ENCODE data around the gene TIRAP.

TIRAP gene

GRCh38 chr11:126319374-126319740, 36.5 kb downstream of the TIRAP start:
- DNase-seq: no peak

- DNase-seq: no peak
These were observed 40.1 kb downstream of the TIRAP start for GRCh38 chr11:126322996-126323395.

DNA sequence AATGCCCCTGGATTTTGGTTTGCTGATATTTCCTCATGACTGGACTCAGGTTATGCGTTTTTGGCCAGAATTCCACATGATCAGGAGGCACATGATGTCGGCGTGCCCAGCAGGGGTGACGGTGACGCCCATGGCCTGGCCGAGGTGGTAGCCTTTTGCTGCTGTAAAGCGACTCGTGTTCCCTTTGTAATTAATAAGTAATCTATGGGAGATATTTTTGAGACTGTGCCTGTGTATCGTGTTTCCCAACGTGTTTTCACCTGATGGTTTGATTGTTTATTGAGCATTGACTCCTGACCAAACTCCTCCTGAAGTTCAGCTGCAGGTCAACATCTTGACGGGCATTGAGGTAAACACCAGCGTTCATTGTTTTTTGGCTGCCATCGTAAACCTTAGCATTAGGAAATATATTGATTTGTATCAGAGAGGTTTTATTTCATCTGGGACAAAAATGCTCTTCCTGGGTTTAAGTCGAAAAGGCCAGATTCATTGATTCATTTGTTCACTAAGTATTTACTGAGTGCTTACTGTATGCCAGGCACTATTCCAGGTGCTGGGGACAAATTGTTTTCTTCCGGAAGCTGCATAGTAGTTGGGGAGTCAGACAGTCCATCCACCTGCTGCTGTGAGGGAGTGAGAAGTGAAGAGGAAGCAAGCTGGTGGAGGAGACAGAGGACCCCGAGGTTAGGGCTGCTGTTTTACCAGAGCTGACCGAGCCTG, 44.5 kb downstream of the TIRAP start:
- no peak for DNase-seq

DNA sequence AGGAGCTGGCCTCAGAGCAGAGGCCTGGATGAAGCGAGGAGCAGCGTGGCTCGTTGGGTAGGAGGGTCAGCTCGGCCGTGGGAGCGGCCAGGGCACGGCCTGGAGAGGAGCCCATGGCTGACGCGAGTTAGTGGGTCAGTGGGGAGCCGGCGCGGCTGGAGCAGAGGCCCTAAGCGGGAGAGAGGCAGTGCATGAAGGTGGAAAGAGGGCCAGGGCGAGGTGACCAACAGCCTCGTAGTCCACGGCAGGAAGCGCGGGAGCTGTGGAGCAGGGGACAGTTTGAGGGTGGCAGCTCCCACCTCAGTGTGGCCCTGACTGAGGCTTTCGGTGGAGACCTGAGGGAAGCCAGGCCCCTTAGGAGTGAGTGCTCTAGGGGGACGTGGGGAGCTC, 45.1 kb downstream of the TIRAP start:
- DNase-seq: no peak

GRCh38 chr11:126328444-126328843, 45.6 kb downstream of the TIRAP start:
- no peak for DNase-seq

- DNase-seq: no peak
These were observed 46.2 kb downstream of the TIRAP start for GRCh38 chr11:126328938-126329643.

DNA sequence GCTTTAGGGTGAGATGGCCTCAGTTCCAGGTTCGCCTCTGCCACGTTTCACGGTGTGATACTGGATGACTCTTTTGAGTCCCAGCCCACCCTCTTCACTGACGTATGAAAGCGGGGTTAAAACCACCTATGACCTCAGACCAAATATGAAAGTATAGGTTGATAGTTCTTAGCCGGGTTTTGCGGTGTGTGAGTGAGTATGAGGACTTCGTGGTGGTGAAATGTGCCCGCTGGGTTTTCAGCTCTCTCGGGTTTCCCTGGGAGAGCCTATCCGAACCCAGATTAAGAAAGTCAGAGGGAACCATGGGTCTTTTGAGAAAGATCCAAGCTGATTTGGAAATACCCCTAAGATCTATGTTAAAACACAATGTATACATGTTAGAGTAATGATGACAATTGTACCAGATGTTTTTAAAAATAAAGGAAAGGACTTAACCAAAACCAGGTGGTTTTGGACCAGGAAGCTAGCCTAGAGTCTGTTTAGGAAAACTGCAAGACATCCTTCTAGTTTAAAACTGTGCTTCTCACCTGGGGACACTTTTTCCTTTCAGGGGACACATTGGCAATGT, 46.8 kb downstream of the TIRAP start:
- DNase-seq: no peak

GRCh38 chr11:126331286-126331685, 48.4 kb downstream of the TIRAP start:
- DNase-seq: no peak

DNA sequence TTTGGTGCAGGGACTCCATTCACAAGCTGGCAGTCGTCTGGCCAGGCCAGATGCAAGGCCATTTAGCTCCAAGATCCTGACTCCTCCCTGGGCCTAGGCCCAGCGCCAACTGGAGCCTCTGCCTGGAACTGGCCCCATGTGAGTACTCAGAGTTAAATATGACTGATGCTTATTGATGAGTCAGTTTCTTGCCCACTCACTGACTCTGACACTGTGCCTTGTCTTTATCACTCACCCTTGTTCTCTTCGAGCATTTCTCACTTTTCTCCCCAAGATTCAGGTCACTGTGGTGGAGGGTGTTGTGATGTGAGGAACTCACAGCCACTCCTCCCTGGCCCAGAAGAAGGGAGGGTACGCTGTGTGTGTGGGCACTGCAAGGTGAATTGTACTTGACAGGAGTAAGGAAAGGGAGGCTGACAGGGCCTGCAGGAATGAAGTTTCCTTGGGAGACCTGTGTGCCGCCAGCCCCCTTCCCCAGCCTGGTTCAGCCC, 49.4 kb downstream of the TIRAP start:
- DNase-seq: peak in 11 of 58 donors; percentile 10 to 65 (median 16)

DNA sequence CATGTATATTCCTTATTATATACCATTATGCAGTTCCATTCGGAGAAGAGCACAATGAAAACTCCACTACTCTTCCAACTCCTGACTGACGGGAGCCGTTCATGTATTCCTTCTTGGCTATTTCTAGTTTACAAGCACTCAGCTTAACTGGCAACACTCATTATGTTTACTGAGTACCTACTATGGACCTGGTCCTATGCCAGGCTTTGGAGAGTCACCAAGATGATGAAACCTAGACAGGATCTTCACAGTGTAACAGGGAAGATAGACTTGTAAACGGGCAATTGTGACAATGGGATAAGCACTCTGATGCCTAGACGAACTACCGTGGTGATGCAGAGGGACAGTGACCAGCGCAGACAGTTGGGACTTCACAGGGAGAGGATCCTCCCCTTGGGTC, 50.2 kb downstream of the TIRAP start:
- DNase-seq: no peak

GRCh38 chr11:126334659-126335462, 52.0 kb downstream of the TIRAP start:
- DNase-seq: no peak

- DNase-seq: no peak
These were observed 52.5 kb downstream of the TIRAP start for GRCh38 chr11:126335463-126335760.

GRCh38 chr11:126336138-126336541, 53.2 kb downstream of the TIRAP start:
- no peak for DNase-seq

DNA sequence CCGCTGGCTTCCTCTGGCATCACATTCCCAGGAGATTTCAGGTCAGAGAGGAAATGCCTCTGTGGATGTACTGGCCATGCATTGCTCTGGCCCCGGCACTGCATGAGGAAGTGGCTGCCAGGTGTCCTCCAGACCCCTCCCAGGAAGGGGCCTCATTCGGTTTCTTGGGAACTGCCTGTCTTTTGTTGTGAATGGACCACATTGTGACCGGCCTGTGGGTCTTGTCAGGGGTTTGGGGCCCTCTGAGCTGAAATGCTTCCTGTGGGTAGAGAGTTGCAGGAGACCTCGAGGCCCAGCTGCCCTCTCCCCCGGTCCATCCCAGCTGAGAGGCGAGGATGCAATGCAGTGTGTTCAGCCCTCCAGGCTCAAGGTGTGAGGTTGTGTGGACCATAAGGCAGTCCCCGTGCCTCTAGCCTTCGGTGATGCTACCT, 53.8 kb downstream of the TIRAP start:
- DNase-seq: no peak

DNA sequence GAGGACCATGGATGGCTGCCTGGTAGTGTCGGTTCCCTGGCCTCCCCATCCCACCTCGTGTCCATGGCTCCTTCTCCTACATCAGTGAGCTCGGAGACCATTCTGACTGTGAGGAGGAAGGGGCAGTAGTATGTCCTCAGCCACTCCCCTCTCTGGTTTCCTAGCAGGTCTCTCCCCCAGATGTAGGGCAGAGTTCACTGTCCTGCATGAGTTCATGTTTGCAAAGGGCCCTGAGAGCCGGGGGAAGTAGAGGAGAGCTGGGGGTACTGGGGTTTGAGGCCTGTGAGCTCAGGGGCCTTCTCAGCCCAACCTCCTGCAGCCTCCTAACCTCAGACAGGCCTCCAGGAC, 54.2 kb downstream of the TIRAP start:
- DNase-seq: no peak

- DNase-seq: no peak
These were observed 54.8 kb downstream of the TIRAP start for GRCh38 chr11:126337474-126338241.

DNA sequence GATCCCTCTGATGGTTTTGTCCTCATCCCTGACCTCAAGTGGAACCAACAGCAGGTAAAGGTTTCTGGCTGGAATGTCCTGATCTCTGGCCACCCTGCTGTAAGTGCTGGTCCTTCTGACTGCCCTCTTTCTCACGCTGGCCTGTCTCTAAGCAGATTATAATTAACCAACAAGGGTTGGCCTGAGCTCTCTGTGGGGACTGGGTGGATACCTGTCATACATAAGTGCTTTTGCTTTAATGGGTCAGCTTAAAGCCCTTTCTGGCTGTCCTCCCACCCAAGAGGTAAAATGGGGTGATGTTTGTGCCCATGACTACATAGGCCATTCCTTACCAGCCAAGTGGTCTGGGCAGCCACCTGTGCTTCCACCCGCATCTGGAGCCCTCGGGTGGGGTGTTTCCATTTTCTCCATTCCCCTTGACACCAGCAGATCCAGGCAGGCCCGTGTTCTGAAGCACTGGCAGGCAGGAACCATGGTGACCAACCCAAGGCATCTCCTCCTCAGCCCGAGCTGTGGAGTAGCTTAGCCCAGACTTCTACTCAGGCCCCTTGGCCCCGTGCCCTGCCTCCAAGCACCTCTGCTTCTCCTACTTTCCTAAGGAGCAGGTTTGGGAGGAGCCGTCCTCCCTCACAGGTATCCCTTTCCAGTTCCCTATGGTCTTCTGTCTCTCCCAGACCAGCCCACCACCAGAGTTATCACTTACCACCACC, 55.6 kb downstream of the TIRAP start:
- no peak for DNase-seq

GRCh38 chr11:126339073-126339862, 56.4 kb downstream of the TIRAP start:
- DNase-seq: no peak

DNA sequence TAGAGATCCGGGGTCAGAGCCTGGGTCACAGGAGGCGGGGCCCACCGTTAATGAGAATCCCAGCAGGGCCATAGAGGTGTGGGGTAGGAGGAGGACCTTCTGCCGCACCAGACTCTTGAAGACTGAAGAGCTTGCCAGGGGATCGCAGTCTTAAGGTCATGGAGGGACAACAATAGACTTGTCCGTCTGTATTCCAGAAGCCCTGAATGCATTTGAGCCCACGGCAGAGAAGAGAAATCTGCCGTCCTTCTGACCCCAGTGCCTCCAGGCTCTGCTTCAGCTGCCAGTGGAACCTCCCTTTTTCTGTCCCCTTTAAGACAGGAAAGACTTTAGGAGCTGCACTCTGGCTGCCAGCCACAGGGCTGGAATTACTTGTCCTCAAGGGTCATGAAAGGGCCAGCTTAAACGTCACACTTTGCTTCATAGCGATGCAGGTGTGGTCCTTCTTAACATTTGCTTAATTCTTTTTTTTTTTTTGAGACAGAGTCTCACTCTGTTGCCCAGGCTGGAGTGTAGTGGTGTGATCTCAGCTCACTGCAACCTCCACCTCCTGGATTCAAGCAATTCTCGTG, 57.1 kb downstream of the TIRAP start:
- no peak for DNase-seq
